Stimulated activated CD4-positive, alpha-beta T cell treated with anti-CD3 and anti-CD28 coated beads, TNF-alpha, amount 100 ng/mL, for 24 hours (primary cell): ENCODE data around the gene CCSER1.
"Not testable (repeated sequence)": the region's sequence is repeated elsewhere in the genome, so short reads cannot be mapped to it uniquely, and the experiment has no call there.

Source experiments
- DNase-seq, 3 experiments: peaks; one replicate each; pipeline ENCODE4 v3.0.0-alpha.2; 2020; ENCODE audit warnings: low read depth in 3 of 3

The CCSER1 gene

GRCh38 chr4:91359041-91360031 is 1232.1 kb downstream of the CCSER1 start:
- no peak for DNase-seq

DNA sequence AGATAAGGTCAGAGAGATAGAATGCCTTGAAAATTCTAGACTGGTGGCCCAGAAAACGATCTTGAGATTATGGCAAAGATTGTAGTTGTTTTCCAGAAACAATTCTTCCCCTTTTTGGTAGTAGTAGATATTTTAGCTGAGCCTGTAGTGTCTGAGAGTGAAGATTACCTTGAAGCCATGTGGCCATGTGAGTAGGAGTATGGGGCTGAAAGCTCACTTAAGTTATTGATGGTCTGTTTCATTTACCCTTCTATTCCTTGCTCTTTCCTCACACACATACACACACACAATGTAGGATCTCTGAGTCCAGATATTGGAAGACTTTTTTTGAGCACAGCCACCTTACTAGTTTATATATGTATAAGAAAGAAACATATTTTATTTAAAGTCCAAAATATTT is 1234.9 kb downstream of the CCSER1 start:
- DNase-seq, result no peak

DNA sequence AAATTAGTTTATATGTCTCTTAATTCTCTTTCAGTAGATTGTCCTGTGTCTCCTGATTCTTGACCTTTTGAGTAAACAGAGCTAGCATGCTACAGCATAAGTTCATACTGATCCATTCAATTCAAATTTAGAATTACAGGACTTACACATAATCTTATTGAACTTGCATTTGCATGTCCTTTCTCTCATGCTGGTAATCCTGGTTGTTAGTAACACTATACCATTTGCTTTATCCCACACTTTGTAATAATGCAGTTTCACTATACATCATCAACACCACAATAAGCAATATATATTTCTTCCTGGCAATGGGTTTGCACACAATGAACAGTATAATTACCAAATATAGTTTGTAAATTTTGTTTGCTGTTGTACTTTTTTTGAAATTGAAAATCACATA is 1239.4 kb downstream of the CCSER1 start:
- DNase-seq, result no peak

DNA sequence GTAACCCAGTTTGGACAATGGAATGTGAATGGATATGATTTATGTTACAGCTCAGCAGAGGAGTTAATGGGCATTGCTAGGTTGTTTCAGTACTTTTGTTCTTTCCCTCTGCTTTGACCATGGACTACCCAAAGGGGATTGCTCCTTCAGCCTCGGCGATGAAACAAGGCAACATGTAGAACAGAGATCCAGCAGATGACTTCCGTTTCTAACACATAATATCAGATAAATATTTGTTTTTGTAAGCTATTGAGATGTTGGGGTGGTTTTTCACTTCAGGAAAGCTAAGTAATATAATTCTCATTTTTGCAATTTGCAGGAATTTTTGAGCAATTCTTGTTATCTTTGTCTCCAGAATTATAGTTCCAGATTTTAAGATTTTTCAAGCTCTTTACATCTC is 1241.9 kb downstream of the CCSER1 start:
- no peak for DNase-seq

DNA sequence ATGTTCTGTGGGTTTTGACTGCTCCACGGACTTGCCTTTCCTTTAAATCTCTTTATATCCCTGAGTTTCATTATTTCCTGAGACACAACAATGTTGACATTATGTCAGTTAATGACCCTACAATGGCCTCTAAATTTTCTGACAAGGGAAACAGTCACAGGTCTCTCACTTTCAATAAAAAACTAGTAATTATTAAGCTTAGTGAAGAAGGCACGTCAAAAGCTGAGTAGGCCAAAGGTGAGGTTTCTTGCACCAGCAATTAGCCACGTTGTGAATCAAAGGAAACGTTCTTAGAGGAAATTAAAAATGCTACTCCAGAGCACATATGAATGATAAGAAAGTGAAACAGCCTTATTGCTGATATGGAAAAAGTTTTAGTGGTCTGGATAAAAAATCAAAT is 1246.4 kb downstream of the CCSER1 start:
- DNase-seq, result no peak

- DNase-seq, result not testable (repeated sequence)
Measured at GRCh38 chr4:91405431-91405830, 1278.2 kb downstream of the CCSER1 start.

DNA sequence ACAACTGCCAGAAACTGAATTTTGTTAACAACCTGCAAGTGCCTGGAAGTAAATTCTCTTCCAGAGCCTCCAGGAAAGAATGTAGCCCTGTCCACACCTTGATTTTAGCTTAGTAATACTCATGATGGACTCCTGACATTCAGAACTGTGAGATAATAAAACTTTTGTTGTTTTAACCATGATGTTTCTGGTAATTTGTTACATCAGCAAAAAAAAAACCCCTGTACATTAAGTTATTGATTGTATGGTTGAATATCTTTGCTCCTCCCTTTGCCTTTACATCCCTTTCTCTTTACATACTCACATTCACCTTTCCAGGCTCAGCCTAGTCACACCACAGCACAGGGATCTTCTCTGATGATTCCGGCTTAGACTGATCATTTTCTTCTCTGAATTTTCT is 1294.8 kb downstream of the CCSER1 start:
- DNase-seq, result no peak

DNA sequence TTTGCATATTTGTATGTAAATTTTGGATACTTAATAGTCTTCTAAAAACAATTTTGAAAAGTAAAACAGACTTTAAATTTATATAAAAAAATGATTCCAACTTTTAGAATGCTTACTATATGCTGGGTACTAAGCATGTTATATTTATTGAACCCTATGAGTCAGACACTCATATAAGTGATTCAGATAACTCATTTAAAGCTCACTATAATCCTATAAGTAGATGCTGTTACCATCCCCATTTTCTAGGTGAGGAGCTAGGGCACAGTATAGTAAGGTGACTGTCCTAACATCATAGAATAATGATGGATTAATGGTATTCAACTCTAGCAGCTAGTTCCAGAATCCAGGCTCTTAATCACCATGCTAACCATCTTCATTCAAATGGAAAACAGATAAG is 1299.5 kb downstream of the CCSER1 start:
- no peak for DNase-seq

DNA sequence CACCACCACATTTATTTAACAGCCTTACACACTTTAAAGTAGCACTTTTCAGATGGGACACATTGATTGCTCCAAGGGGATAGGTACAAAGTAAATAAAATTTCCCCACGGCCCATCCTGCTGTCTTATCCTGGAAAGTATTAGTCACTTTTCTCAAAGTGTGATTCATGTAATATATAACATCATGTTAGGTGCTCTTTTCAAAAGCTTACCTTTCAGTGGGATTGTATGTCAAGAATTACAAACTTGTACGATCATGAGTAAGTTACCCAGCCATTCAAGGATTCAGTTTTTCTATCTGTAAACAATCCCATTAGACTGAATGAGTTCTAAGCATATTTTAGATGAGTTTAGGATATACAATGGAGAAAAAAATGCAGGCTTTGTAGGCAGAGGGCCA is 1300.0 kb downstream of the CCSER1 start:
- DNase-seq, result no peak

DNA sequence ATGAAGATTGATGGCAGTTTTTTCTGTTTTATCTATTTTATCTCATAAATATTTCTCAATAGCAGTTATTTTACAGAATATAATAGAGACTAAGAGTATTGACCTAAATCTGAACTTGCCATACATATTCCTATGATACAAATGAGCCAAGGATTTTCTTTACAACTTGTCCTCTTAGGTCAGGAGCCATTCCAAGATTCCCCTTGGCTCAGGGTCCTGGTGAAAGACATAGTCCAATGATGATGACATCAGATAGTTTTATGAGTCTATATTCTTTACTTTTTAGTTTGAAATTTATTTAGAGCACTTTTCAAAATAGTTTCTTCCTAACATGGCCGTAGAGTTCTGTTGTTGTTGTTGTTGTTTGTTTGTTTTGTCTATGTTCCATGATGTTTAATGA is 1307.4 kb downstream of the CCSER1 start:
- no peak for DNase-seq

- no peak for DNase-seq
Measured at GRCh38 chr4:91436556-91436955, 1309.4 kb downstream of the CCSER1 start.

- DNase-seq, result no peak
Measured at GRCh38 chr4:91447168-91447567, 1320.0 kb downstream of the CCSER1 start.

GRCh38 chr4:91448668-91449330 is 1321.6 kb downstream of the CCSER1 start:
- no peak for DNase-seq

DNA sequence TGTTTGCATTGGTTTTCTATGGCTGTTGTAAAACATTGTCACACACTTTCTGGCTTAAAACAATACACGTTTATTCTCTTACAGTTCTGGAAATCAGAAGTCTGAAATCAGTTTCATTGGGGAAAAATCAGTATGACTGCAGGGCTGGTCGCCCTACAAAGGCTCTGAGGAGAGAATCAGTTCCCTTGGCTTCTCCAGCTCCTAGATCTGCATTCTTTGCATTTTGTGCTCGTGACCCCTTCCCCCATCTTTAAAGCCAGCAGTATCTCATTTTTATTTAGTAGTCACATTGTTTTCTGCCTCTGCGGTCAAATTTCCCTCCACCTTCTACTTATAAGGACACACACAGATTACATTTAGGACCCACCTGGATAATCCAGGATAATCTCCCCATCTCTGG is 1326.9 kb downstream of the CCSER1 start:
- no peak for DNase-seq

DNA sequence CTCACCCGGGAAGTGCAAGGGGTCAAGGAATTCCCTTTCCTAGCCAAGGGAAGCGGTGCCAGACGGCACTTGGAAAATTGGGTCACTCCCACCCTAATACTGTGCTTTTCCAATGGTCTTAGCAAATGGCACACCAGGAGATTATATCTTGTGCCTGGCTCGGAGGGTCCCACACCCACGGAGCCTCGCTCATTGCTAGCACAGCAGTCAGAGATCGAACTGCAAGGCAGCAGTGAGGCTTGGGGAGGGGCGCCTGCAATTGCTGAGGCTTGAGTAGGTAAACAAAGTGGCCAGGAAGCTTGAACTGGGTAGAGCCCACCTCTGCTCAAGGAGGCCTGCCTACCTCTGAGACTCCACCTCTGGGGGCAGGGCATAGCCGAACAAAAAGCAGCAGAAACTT is 1335.4 kb downstream of the CCSER1 start:
- DNase-seq, result not testable (repeated sequence)

DNA sequence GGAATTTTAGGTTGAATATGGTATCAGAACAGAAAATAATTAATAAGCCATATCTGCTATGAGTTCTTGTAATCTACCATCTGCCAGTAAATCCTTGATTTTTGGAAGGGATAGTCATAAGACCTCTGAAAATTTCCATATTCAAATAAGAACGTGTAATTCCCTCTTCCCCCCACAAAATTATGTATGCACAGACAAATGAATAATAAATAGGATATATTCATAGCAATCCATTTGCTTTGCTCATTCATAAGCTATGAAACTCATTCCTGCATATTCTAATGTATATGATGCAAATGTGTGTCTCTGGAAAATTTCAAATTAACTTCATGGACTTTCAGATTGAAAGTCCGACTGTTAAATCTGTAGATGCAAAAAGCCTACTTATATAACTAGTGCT is 1343.5 kb downstream of the CCSER1 start:
- DNase-seq, result no peak

DNA sequence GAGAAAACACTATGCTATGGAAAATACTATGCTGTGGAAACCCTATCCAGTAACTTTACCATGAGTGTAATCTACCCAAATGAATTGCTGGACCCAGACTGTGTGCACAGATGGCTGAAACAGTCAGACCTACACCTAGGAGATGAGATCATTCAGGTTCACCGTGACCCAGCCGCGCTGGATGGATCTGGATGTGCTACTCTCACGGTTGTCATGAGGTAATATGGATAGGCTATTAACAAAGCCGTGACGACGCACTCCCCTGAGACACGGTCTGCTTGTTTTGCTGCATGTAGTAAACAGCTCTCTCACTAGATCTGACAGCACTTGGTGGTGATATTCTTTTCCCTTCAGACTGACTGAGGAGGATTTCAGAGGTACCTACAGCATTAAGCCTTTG is 1344.1 kb downstream of the CCSER1 start:
- DNase-seq, result no peak

DNA sequence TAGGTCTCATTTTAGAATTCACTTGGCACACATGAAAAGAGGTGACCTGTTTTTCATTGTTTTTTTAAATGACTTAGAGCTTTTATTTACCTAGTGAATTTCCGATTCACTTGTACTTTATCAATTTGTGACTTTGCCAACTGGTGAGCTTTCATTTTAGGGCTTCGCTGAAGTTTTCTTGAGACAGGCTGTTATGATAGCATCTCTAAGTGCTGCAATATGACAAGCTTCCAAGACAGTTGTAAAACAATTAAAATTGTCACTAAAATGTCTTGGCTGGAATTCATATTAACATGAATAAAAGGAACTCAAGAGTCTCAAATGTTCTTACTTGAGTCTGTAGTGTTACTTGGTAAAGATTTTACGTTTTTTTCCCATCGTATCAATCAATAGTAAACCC is 1344.9 kb downstream of the CCSER1 start:
- DNase-seq, result no peak

GRCh38 chr4:91485415-91485814 is 1358.2 kb downstream of the CCSER1 start:
- DNase-seq, result no peak

DNA sequence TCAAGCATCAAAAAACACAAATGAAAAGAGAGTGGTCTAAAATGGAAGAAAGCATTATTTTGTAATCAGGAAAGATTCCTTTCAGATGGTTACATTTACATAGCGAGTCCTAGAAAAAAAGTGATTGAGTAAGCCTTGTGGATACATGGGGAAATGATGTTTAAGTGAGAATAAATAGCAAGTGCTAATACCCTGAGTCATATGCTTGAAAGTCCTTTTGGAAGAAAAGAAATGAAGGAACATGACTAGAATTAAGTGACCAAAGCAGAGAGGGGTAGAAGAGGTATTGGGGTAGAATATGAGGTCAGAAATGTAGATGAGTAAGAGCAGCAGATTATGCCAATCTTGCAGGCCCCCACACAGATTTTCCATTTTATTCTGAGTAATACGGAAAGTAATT is 1361.8 kb downstream of the CCSER1 start:
- DNase-seq, result no peak

GRCh38 chr4:91497892-91498291 is 1370.7 kb downstream of the CCSER1 start:
- DNase-seq, result no peak

DNA sequence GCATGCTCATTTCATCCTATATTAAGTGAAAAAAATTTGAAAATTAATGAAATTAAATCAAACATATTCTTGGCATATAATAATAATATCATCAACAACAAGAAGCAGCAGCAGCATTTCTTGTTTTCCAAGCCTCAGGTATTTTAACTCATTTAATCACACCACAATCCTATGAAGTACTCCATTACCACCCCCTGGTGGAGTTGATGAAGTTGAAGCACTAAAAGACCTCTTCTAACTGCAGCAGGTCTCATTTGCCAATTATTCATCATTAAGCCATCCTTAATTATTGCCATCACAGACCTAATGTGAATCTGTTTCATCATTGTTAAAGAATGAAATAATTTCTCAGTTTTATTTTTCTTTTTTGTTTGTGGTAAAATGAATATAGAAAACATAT is 1375.2 kb downstream of the CCSER1 start:
- no peak for DNase-seq

GRCh38 chr4:91513326-91513725 is 1386.1 kb downstream of the CCSER1 start:
- no peak for DNase-seq
